ENCODE data around the gene SORCS2.

Gene SORCS2

GRCh38 chr4:7415927-7416686 is 223.8 kb downstream of the SORCS2 start:
- DNase-seq (ENCODE audit: low read depth in 2 of 2) = no peak

GRCh38 chr4:7416745-7417432 is 224.6 kb downstream of the SORCS2 start:
- DNase-seq (ENCODE audit: low read depth in 2 of 2) = no peak

- DNase-seq (ENCODE audit: low read depth in 2 of 2) = no peak
Measured at GRCh38 chr4:7417639-7418038, 225.3 kb downstream of the SORCS2 start.

GRCh38 chr4:7418131-7418943 is 226.0 kb downstream of the SORCS2 start:
- no peak for DNase-seq (ENCODE audit: low read depth in 2 of 2)

- DNase-seq (ENCODE audit: low read depth in 2 of 2) = no peak
Measured at GRCh38 chr4:7419961-7420660, 227.8 kb downstream of the SORCS2 start.

- no peak for DNase-seq (ENCODE audit: low read depth in 2 of 2)
Measured at GRCh38 chr4:7420661-7421040, 228.3 kb downstream of the SORCS2 start.

GRCh38 chr4:7421356-7422150 is 229.2 kb downstream of the SORCS2 start:
- DNase-seq (ENCODE audit: low read depth in 2 of 2) = no peak

GRCh38 chr4:7422151-7422897 is 230.0 kb downstream of the SORCS2 start:
- no peak for DNase-seq (ENCODE audit: low read depth in 2 of 2)

GRCh38 chr4:7422898-7423180 is 230.5 kb downstream of the SORCS2 start:
- DNase-seq (ENCODE audit: low read depth in 2 of 2) = no peak

GRCh38 chr4:7423391-7423790 is 231.1 kb downstream of the SORCS2 start:
- DNase-seq (ENCODE audit: low read depth in 2 of 2) = no peak

GRCh38 chr4:7423801-7424552 is 231.6 kb downstream of the SORCS2 start:
- DNase-seq (ENCODE audit: low read depth in 2 of 2) = no peak

- no peak for DNase-seq (ENCODE audit: low read depth in 2 of 2)
Measured at GRCh38 chr4:7424553-7425111, 232.3 kb downstream of the SORCS2 start.

GRCh38 chr4:7425124-7425523 is 232.8 kb downstream of the SORCS2 start:
- no peak for DNase-seq (ENCODE audit: low read depth in 2 of 2)

- DNase-seq (ENCODE audit: low read depth in 2 of 2) = no peak
Measured at GRCh38 chr4:7425591-7426468, 233.5 kb downstream of the SORCS2 start.

- no peak for DNase-seq (ENCODE audit: low read depth in 2 of 2)
Measured at GRCh38 chr4:7426525-7427171, 234.3 kb downstream of the SORCS2 start.

GRCh38 chr4:7427361-7427760 is 235.0 kb downstream of the SORCS2 start:
- DNase-seq (ENCODE audit: low read depth in 2 of 2) = no peak

- no peak for DNase-seq (ENCODE audit: low read depth in 2 of 2)
Measured at GRCh38 chr4:7427831-7428260, 235.5 kb downstream of the SORCS2 start.
